Stimulated activated CD4-positive, alpha-beta T cell treated with anti-CD3 and anti-CD28 coated beads, Interleukin-1b, Interleukin-23, amount 100 ng/mL, for 1 hour (primary cell): Measurements from ENCODE around the gene C17orf67.
A peak's percentile ranks its signal among the peaks of the same experiment; 100 is the strongest.

Source experiments
- DNase-seq, 2 donors: peaks; one replicate each; pipeline ENCODE4 v3.0.0-alpha.2; 2020; ENCODE audit warnings: low read depth in 2 of 2

The C17orf67 gene

GRCh38 chr17:56833809-56834379 is at the start of gene C17orf67, which contains the start of gene DGKE:
Gene C17orf67, minus strand, starts transcription at chr17:56833920. Its CDS starts 18,110 bp downstream, at chr17:56815810.
Gene DGKE, plus strand, starts transcription at chr17:56834151. Its CDS starts 645 bp downstream, at chr17:56834796.
- peak; percentile 99 to 100 for DNase-seq

- no peak for DNase-seq
These were observed 48.1 kb upstream of the C17orf67 start for GRCh38 chr17:56881685-56882295.

- DNase-seq, result no peak
These were observed 46.9 kb upstream of the C17orf67 start for GRCh38 chr17:56880571-56880970.

GRCh38 chr17:56880133-56880532 is 46.4 kb upstream of the C17orf67 start:
- DNase-seq, result no peak

GRCh38 chr17:56879280-56879679 is 45.6 kb upstream of the C17orf67 start:
- DNase-seq, result no peak

- no peak for DNase-seq
These were observed 43.1 kb upstream of the C17orf67 start for GRCh38 chr17:56876766-56877179.

DNA sequence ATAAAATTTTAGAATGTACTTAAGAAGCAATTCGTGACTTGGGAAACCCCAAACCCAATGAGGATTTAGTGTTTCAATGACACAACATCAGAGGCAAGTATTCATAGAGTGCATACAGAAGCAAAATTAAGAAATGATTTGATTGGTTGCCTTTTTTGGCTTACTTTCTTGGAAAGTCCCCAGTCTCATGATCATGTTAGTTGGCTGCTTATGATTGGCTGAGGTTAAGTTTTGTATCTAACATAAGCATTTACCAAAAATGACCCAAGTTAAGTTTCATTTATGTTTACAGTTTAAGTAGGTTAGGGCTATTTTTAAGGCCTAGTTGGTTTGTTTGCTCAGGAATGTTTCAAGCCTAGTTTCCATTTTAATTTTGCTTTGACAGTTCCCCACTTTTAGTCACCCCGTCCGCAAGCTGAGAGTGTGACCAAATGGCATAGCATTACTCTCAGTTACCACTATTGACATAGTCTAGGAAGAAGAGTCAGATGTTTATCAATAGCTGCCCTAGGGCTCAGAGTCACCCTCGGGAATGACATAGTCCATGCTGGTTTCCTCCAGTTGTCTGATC is 36.4 kb upstream of the C17orf67 start:
- DNase-seq, result no peak

- no peak for DNase-seq
These were observed 35.0 kb upstream of the C17orf67 start for GRCh38 chr17:56868716-56869115.

DNA sequence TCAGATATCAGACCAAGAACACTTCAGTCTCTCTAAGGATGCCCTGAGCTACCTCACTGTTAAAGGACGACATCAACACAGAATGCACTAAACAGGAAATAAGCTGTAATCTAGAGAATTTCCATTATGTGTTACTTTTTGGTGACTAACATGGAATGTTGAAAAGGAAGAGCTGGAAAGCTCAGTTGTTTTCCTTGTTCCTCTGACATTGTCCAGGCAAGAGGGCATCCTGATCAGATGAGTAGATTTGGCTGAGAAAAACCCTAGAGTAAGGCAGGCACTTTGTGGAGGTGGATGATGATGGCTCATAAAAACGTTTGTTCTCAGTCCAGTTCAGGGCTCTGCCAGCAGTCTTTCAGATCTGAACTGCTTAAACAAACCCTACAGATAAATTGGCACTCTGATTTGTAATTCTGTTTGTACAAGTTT is 34.2 kb upstream of the C17orf67 start:
- no peak for DNase-seq

DNA sequence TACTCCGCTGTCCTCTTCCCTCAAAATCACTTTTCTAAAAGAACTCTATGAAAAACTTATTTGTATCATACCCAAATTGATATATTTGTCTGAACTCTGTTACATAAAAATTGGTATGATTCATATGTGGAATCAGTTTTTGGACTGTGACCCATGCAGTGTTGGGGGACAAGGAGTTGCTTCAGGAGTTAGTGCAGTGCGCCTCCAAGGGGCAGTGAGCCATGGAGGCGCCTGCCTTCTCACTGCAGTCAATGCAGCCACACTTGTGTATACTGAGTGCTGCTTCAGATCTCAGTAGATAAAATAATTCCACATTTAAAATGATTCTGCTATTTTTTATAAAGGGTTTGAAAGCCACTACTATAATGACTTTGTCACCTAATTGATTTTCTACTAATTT is 32.8 kb upstream of the C17orf67 start:
- no peak for DNase-seq

- no peak for DNase-seq
These were observed 32.4 kb upstream of the C17orf67 start for GRCh38 chr17:56866076-56866475.

DNA sequence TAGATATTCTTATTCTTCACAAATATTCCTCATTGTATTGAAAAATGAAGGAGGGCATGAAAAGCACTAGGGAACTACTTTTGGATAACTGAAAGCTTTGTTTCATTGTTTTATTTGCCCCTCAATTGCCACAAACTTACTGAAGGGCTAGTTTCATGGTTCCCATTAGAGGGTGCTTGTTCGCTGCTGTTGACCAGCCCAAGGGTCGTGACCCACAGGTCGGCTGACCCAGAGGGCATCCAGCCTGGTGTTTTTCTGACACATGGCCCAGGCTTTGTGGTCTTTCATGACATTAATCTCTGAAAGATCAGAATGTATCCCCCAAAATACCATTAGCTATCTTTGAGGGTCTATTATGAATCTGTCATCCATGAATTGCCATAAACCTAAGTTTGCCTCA is 30.3 kb upstream of the C17orf67 start:
- DNase-seq, result no peak

GRCh38 chr17:56861899-56862298 is 28.2 kb upstream of the C17orf67 start:
- DNase-seq, result no peak

GRCh38 chr17:56851008-56851407 is 17.3 kb upstream of the C17orf67 start:
- DNase-seq, result no peak

DNA sequence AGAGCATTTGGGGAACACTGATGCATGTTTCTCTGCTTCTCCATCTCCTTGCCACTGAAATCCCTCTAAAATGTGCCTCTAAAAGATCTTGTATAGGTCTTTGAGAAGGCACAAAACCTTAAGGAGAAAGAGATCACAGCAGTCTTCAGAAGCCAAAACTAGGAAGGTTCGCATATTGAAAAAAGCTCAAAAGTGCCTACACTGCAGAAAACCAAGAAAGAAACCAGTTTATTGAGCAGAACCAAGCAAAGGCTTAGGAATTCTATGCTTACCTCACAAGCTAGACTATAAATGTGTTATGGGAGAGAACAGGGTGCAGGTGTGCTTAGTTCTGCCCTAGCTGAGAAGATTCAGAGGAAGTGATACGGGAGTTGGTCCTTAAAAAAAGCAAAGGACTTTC is 16.9 kb upstream of the C17orf67 start:
- no peak for DNase-seq

DNA sequence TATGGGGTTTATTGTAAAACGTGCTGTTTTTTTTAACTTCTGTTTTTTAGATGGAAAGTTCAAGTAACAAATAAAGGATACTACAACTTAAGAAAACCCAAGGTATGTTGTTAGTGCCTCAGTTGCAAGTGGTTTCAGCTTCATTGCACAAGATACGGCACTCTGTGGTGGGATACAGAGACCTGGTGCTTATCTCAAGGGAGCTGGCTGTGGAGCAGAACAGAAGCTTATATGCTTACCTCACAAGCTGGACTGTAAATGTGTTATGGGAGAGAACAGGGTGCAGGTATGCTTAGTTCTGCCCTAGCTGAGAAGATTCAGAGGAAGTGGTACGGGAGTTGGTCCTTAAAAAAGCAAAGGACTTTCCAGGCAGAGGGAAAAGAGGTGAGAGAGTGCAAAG is 15.4 kb upstream of the C17orf67 start:
- DNase-seq, result no peak

DNA sequence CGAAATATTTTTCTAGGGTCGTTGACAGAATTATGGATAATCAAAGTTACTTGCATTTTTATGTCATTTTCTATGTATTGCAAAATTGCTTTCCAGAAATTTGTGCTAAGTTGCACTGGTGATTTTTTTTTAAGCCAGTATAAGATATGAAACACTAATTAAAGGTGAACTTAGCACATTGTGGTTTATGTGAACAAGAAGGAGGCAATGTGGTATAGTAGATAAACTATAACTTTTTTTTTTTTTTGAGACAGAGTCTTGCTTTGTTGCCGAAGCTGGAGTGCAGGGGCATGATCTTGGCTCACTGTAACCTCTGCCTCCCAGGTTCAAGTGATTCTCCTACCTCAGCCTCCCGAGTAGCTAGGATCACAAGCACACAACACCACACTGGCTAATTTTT is 13.4 kb upstream of the C17orf67 start:
- no peak for DNase-seq

GRCh38 chr17:56845934-56846333 is 12.2 kb upstream of the C17orf67 start:
- DNase-seq, result no peak

- no peak for DNase-seq
These were observed 8.9 kb upstream of the C17orf67 start for GRCh38 chr17:56842577-56842976.

DNA sequence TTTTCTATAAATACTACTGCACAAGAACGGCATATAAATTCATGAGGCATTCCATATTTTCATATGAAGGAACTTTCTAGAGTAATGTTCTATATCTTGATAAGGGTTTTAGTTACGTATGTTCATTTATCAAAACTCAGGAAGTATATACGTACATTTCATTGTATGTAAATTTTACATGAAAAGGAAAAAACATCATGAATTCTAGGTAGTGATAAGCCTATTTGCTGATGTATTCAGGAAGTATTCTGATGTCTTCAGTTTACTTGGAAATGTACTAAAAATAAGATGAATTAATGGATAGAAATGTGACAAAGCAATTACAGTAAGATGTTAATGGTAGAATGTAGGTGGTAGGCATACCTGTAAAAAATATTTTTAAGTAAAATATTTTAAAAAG is 5.0 kb upstream of the C17orf67 start:
- DNase-seq, result no peak

- DNase-seq, result no peak
These were observed 1.5 kb upstream of the C17orf67 start for GRCh38 chr17:56835264-56835585.

GRCh38 chr17:56834380-56835263 is 902 bp upstream of the C17orf67 start:
- DNase-seq, result peak; percentile 28 to 31
